ENCODE results near the gene NINL.

NINL gene

GRCh38 chr20:25499855-25500434 lies 85.4 kb downstream of the NINL start:
- in situ Hi-C loops (cut with HindIII; ENCODE audit: low sequenced_read_pairs): no loop called here
- no peak overlapping the region for H3K4me3 ChIP-seq (ENCODE audit: low read depth, low read length)
- TF ChIP-seq CTCF (IDR thresholded peaks at IDR 0.05; ENCODE audit: low read depth, low read length): no peak
- DNase-seq (ENCODE audit: low read depth, low spot score): no peak

- H3K4me3 ChIP-seq (ENCODE audit: low read depth, low read length): no peak overlapping the region
- in situ Hi-C loops (cut with HindIII; ENCODE audit: low sequenced_read_pairs): no loop called here
- DNase-seq (ENCODE audit: low read depth, low spot score): no peak
- no peak for TF ChIP-seq CTCF (IDR thresholded peaks at IDR 0.05; ENCODE audit: low read depth, low read length)
Measured at GRCh38 chr20:25499031-25499430, 86.3 kb downstream of the NINL start.

GRCh38 chr20:25498280-25498606 lies 87.1 kb downstream of the NINL start:
- no peak overlapping the region for H3K4me3 ChIP-seq (ENCODE audit: low read depth, low read length)
- no peak for TF ChIP-seq CTCF (IDR thresholded peaks at IDR 0.05; ENCODE audit: low read depth, low read length)
- no peak for DNase-seq (ENCODE audit: low read depth, low spot score)
- in situ Hi-C loops (cut with HindIII; ENCODE audit: low sequenced_read_pairs): no loop called here

- in situ Hi-C loops (cut with HindIII; ENCODE audit: low sequenced_read_pairs): no loop called here
- no peak for DNase-seq (ENCODE audit: low read depth, low spot score)
- H3K4me3 ChIP-seq (ENCODE audit: low read depth, low read length): no peak overlapping the region
- no peak for TF ChIP-seq CTCF (IDR thresholded peaks at IDR 0.05; ENCODE audit: low read depth, low read length)
Measured at GRCh38 chr20:25497586-25498279, 87.6 kb downstream of the NINL start.

GRCh38 chr20:25496968-25497401 lies 88.3 kb downstream of the NINL start:
- peak; percentile 42 for DNase-seq (ENCODE audit: low read depth, low spot score)

More at GRCh38 chr20:25496968-25497401, 88.3 kb downstream of the NINL start:
- in situ Hi-C loops (cut with HindIII; ENCODE audit: low sequenced_read_pairs): no loop called here
- H3K4me3 ChIP-seq (ENCODE audit: low read depth, low read length): no peak overlapping the region
- no peak for TF ChIP-seq CTCF (IDR thresholded peaks at IDR 0.05; ENCODE audit: low read depth, low read length)
